NCI-H748 treated with DMSO at 0.1 percent for 48 hours (cell line): ENCODE results near the gene OR5M8.

Source experiments
- DNase-seq: peaks from one replicate; lab custom pipeline; 2025; lab: John Stamatoyannopoulos, UW

The OR5M8 gene

GRCh38 chr11:56491270-56491669 lies at the start of gene OR5M8:
Gene OR5M8 (minus strand): TSS chr11:56491370. CDS start chr11:56491370, 0 bp downstream.
- DNase-seq, result no peak

- DNase-seq, result no peak
These were observed 42.0 kb upstream of the OR5M8 start for GRCh38 chr11:56533054-56533740.

GRCh38 chr11:56531856-56532255 lies 40.7 kb upstream of the OR5M8 start:
- no peak for DNase-seq

- peak; percentile 3 for DNase-seq
These were observed 30.8 kb upstream of the OR5M8 start for GRCh38 chr11:56522008-56522407.

- DNase-seq, result no peak
These were observed 22.1 kb upstream of the OR5M8 start for GRCh38 chr11:56513280-56513679.

- no peak for DNase-seq
These were observed 18.3 kb upstream of the OR5M8 start for GRCh38 chr11:56509439-56509838.

- no peak for DNase-seq
These were observed 5.8 kb upstream of the OR5M8 start for GRCh38 chr11:56497010-56497409.

- no peak for DNase-seq
These were observed 3.9 kb upstream of the OR5M8 start for GRCh38 chr11:56495117-56495516.

GRCh38 chr11:56486801-56487200 lies 4.4 kb downstream of the OR5M8 start:
- DNase-seq, result no peak

- DNase-seq, result no peak
These were observed 16.4 kb downstream of the OR5M8 start for GRCh38 chr11:56474729-56475235.

GRCh38 chr11:56473252-56473651 lies 17.9 kb downstream of the OR5M8 start, which contains the start of gene OR5M3:
Gene OR5M3 (minus strand): TSS chr11:56473352. CDS start chr11:56470497, 2,855 bp downstream.
- no peak for DNase-seq

- DNase-seq, result no peak
These were observed 34.1 kb downstream of the OR5M8 start for GRCh38 chr11:56457076-56457475.

GRCh38 chr11:56453521-56453920 lies 37.6 kb downstream of the OR5M8 start:
- DNase-seq, result no peak
